ENCODE data around the gene ISG15. TPM values are rescaled to one million over a fixed set of nuclear protein-coding genes. Genes with fewer than 3 reads are reported as not detected.

Gene ISG15
- total and polyA plus RNA-seq, 10 donors: 23.3 to 230 (median 58.8) TPM

DNA sequence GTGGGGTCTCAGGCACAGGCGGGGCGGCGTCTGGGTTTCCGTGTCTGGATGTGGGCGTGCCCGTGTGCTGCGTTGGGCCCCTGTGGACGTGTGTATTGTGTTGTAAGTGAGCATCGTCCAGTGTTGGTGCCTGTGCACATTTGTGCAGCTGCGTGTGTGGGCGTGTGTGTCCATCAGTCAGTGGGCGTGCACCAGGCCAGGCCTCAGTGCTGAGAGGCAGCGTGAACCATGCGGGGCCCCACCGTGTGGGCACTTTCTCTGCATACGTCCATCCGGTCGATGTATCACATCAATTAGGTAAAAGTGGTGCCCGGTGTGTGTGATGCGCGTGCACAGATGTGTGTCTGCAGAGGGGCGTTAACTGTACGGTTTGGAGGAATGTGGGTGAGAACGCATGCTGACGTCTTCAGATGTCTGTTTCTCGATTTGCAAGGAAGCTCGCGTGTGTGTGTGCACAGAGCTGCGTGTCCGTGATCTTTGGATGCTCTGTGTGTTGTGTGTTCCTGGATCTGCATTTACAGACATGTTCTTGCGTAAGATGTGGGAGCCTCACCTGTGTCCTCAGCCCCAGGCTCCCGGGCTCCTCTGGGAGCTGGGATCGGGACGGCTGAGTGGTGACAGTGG lies 31.3 kb downstream of the ISG15 start:
- intact Hi-C loops (cut with DNase I; ENCODE audit: low total_unique reads): no loop called here
- TF ChIP-seq POLR2A (IDR thresholded peaks at IDR 0.05) (no peak), POLR2AphosphoS5 (IDR thresholded peaks at IDR 0.05) (no peak)
- TF ChIP-seq, protein P1, sequence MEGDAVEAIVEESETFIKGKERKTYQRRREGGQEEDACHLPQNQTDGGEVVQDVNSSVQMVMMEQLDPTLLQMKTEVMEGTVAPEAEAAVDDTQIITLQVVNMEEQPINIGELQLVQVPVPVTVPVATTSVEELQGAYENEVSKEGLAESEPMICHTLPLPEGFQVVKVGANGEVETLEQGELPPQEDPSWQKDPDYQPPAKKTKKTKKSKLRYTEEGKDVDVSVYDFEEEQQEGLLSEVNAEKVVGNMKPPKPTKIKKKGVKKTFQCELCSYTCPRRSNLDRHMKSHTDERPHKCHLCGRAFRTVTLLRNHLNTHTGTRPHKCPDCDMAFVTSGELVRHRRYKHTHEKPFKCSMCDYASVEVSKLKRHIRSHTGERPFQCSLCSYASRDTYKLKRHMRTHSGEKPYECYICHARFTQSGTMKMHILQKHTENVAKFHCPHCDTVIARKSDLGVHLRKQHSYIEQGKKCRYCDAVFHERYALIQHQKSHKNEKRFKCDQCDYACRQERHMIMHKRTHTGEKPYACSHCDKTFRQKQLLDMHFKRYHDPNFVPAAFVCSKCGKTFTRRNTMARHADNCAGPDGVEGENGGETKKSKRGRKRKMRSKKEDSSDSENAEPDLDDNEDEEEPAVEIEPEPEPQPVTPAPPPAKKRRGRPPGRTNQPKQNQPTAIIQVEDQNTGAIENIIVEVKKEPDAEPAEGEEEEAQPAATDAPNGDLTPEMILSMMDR (IDR thresholded peaks at IDR 0.05 in 8 of 11, conservative IDR thresholded peaks at IDR 0.05 in 3 of 11): no peak
- Histone ChIP-seq H3K4me3 (no peak overlapping the region), H3K9me3 (peaks cover 0 to 3% (median 0%) of the 10 kb centered on the region in 8 donors), H3K4me1 (peaks cover 10 to 12% (median 11%) of the 10 kb centered on the region in 6 donors), H3K27me3 (replicated peaks in 1 of 7) (peaks cover 0 to 16% (median 9%) of the 10 kb centered on the region in 7 donors), H3K27ac (no peak overlapping the region), H3K36me3 (peaks cover 0 to 39% (median 0%) of the 10 kb centered on the region in 6 donors)
- no peak for DNase-seq
- 90 to 94% (median 92%) methylated on average over 25 to 34 of the region's 34 CpGs for WGBS, 5 donors

DNA sequence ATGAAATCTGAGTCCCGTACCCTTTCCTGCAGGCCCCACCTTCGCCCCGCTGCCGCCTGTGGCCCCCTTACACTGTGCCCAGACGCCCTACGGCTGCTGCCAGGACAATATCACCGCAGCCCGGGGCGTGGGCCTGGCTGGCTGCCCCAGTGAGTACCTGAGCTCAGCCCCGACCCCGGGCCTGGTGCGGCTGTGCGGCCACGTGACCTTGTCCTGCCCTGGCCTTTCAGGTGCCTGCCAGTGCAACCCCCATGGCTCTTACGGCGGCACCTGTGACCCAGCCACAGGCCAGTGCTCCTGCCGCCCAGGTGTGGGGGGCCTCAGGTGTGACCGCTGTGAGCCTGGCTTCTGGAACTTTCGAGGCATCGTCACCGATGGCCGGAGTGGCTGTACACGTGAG lies 31.8 kb downstream of the ISG15 start:
- peaks cover 5 to 6% (median 5%) of the 10 kb centered on the region in 6 donors for H3K4me1 ChIP-seq
- peaks cover 0 to 40% (median 0%) of the 10 kb centered on the region in 6 donors for H3K36me3 ChIP-seq
- H3K27ac ChIP-seq: no peak overlapping the region
- no peak for DNase-seq
- TF ChIP-seq POLR2AphosphoS5 (IDR thresholded peaks at IDR 0.05) (no peak), POLR2A (IDR thresholded peaks at IDR 0.05) (no peak)
- TF ChIP-seq, protein P1 (IDR thresholded peaks at IDR 0.05 in 8 of 11, conservative IDR thresholded peaks at IDR 0.05 in 3 of 11): no peak
- intact Hi-C loops (cut with DNase I; ENCODE audit: low total_unique reads): no loop called here
- peaks cover 0 to 10% (median 4%) of the 10 kb centered on the region in 7 donors for H3K27me3 ChIP-seq (replicated peaks in 1 of 7)
- peaks cover 0 to 3% (median 0%) of the 10 kb centered on the region in 8 donors for H3K9me3 ChIP-seq
- no peak overlapping the region for H3K4me3 ChIP-seq
- WGBS, 5 donors: 94 to 98% (median 95%) methylated on average over 9 to 23 of the region's 23 CpGs

DNA sequence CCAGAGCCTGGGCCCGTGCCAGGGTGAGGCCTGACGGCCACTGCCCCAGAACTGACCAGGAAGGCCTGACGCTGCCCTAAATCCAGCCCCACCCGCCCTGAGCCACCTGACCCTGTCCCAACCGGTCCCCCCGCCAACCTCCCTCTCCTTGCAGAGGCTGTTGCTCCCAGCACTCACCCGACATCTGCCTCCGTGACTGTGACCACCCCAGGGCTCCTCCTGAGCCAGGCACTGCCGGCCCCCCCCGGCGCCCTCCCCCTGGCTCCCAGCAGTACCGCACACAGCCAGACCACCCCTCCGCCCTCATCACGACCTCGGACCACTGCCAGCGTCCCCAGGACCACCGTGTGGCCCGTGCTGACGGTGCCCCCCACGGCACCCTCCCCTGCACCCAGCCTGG lies 32.9 kb downstream of the ISG15 start:
- Histone ChIP-seq H3K27me3 (replicated peaks in 1 of 7) (peaks cover 0 to 1% (median 0%) of the 10 kb centered on the region in 7 donors), H3K9me3 (peaks cover 0 to 3% (median 0%) of the 10 kb centered on the region in 8 donors), H3K4me1 (no peaks in the 10 kb centered on the region), H3K36me3 (peaks cover 0 to 51% (median 0%) of the 10 kb centered on the region in 6 donors), H3K4me3 (no peak overlapping the region), H3K27ac (no peak overlapping the region)
- TF ChIP-seq, protein P1 (IDR thresholded peaks at IDR 0.05 in 8 of 11, conservative IDR thresholded peaks at IDR 0.05 in 3 of 11): no peak
- no peak for TF ChIP-seq POLR2A (IDR thresholded peaks at IDR 0.05)
- TF ChIP-seq POLR2AphosphoS5 (IDR thresholded peaks at IDR 0.05): no peak
- WGBS, 5 donors: 92 to 96% (median 94%) methylated on average over 15 to 20 of the region's 20 CpGs
- intact Hi-C loops (cut with DNase I; ENCODE audit: low total_unique reads): no loop called here
- no peak for DNase-seq

DNA sequence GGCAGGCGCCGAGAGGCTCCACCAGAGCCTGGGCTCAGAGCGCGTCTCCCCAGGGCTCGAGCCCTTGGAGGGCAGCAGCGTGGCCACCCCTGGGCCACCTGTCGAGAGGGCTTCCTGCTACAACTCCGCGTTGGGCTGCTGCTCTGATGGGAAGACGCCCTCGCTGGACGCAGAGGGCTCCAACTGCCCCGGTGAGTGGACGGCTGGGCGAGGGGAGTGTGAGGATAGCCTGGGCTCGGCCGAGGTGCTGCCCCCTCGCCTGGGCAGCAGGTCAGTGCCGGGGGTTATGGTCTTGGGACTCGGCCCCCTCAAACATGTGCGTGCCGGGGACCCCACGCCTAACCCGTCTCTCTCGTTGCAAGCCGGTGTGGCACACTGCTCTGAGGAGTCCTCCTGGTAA lies 33.5 kb downstream of the ISG15 start:
- no peak for DNase-seq
- Histone ChIP-seq H3K4me1 (no peaks in the 10 kb centered on the region), H3K36me3 (peaks cover 0 to 56% (median 2%) of the 10 kb centered on the region in 6 donors), H3K4me3 (no peak overlapping the region), H3K27ac (no peak overlapping the region), H3K27me3 (replicated peaks in 1 of 7) (no peaks in the 10 kb centered on the region), H3K9me3 (peaks cover 0 to 3% (median 0%) of the 10 kb centered on the region in 8 donors)
- TF ChIP-seq, protein P1 (IDR thresholded peaks at IDR 0.05 in 8 of 11, conservative IDR thresholded peaks at IDR 0.05 in 3 of 11): no peak
- TF ChIP-seq POLR2AphosphoS5 (IDR thresholded peaks at IDR 0.05) (no peak), POLR2A (IDR thresholded peaks at IDR 0.05) (no peak)
- 93 to 97% (median 94%) methylated on average over 17 to 26 of the region's 26 CpGs for WGBS, 5 donors
- intact Hi-C loops (cut with DNase I; ENCODE audit: low total_unique reads): no loop called here
